HUES64 (cell line): Measurements from ENCODE around the gene CSPG4.
"Not testable (repeated sequence)": the region's sequence is repeated elsewhere in the genome, so short reads cannot be mapped to it uniquely, and the experiment has no call there.

Source experiments
- H3K27ac ChIP-seq: 2 replicates; pipeline ENCODE4 v1.7.0; 2013; ENCODE audit warnings: low read depth, low read length, inconsistent platforms
- H3K27me3 ChIP-seq: 2 replicates; pipeline ENCODE4 v1.6.1; 2013; ENCODE audit warnings: mild to moderate bottlenecking, low read length; ENCODE audit not compliant: insufficient read depth
- H3K36me3 ChIP-seq: 2 replicates; pipeline ENCODE4 v1.6.1; 2013; ENCODE audit warnings: mild to moderate bottlenecking, low read length; ENCODE audit not compliant: insufficient read depth
- H3K4me1 ChIP-seq: 2 replicates; pipeline ENCODE4 v1.6.1; 2013; ENCODE audit warnings: mild to moderate bottlenecking, low read length, moderate library complexity; ENCODE audit not compliant: insufficient read depth
- H3K4me3 ChIP-seq: 2 replicates; pipeline ENCODE4 v1.5.1; 2013; ENCODE audit warnings: mild to moderate bottlenecking, low read length, moderate library complexity
- H3K9ac ChIP-seq: 2 replicates; pipeline ENCODE4 v1.6.1; 2013; ENCODE audit warnings: mild to moderate bottlenecking, low read depth, low read length
- H3K9me3 ChIP-seq: 2 replicates; pipeline ENCODE4 v1.6.1; 2013; ENCODE audit warnings: low read depth, low read length; ENCODE audit not compliant: insufficient read depth
- WGBS: fragments of 150-250, 120-280 bp; methylation state at CpG from one replicate; pipeline ENCODE4 v1.1.7; 2013; ENCODE audit warnings: missing lambda C conversion rate; 5-methylcytosine and 5-hydroxymethylcytosine counted together

Gene CSPG4

DNA sequence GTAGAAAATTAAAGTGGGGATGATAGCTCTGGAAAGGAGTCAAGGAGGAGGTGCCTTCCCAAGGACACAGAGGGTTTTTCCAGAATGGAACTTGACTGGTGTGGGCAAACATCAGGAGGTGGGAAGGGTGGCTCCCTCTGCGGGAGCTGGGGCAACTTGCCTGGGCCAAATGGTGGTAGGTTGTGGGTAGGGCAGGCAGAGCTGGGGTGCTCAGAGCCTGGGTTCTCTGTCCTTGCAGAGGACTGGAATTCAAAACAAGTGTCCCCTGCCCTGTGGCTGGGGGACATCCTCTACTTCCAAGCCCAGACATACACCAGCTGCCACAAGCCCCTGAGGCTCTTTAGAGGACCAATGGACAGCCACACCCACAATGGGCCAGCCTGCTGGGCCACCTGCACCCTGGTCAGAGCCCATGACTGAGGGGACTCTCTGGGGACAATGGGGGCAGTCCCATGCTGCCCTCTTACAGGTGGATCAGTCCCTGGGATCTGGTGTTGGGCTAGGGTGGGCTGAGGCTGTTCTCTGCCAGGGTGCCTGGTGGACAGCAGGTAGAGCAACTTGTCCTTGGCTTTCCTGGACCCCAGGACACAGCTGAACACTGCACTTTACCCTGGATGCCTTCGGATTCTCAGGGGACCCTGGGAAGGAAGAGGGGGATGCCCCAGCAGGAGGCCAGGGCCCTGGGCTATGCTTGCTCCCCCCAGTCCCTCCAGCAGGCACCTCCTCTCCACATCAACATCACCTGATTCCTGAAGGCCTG is 38.6 kb upstream of the CSPG4 start:
- Histone ChIP-seq H3K27me3 (no peaks in the 10 kb centered on the region), H3K9ac (no peak overlapping the region), H3K36me3 (no peaks in the 10 kb centered on the region), H3K4me3 (no peak overlapping the region), H3K4me1 (no peaks in the 10 kb centered on the region), H3K27ac (no peak overlapping the region), H3K9me3 (no peaks in the 10 kb centered on the region)
- 45% methylated on average over 2 of the region's 2 CpGs for WGBS

DNA sequence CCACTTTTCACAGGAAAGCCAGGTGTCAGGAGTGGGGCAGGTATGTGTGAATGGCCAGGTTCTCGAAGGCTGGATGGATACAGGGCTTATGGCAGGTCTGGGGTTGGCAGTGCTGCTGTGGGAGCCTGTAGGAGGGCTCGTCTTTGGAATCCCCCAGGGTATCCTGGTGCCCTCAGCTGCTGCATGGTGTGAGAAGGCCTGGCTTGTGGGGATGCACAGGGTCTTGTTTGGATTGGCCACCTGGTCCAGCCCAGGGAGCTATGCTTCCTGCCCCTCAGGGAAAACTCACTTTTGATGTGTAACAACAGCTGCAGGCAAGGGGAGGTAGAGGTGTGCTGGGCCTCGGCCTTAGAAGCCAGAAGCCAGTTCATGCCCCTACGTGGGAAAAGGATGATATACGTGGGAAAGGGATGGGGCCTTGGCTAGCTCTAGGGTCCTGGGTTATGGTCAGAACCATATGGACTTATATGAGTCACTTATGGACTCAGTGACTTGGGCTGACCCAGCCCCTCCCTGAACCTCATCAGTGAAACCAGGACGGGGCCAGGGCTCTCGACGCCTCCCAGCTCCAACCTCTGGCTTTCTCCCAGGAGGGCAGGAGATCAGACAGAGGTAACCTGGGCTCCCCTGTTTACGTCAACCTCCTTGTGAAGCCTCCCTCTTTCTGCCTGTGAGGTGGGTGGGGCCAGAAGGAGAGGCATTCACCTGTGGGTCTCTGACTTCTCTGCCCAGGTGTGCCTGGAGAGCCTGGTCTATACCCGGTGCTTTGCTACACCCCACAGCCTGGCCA is 37.8 kb upstream of the CSPG4 start:
- no peak overlapping the region for H3K4me3 ChIP-seq
- WGBS, result 88% methylated on average over 10 of the region's 10 CpGs
- no peak overlapping the region for H3K9ac ChIP-seq
- no peaks in the 10 kb centered on the region for H3K9me3 ChIP-seq
- H3K27me3 ChIP-seq, result no peaks in the 10 kb centered on the region
- no peaks in the 10 kb centered on the region for H3K36me3 ChIP-seq
- H3K27ac ChIP-seq, result no peak overlapping the region
- no peaks in the 10 kb centered on the region for H3K4me1 ChIP-seq

DNA sequence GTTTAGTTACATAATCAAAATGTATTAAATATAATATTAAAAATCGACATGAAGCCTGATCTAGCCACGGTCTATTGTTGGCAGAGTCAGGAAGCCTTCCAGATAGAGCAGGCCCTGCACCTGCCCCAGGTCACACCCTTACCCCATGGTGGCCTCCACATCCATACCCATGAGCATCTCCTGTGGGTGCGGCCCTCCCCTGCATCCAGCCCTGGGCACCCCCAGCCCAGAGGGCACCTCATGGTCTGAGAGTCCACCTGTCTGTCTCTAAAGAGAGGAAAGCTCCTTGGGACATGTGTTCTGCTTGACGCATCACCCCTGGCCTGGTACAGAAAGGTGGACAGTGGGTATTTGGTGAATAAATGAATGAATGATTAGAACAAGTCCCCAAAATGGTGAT is 37.2 kb upstream of the CSPG4 start:
- H3K4me3 ChIP-seq, result no peak overlapping the region
- no peak overlapping the region for H3K27ac ChIP-seq
- no peaks in the 10 kb centered on the region for H3K4me1 ChIP-seq
- WGBS, result 85% methylated on average over 4 of the region's 4 CpGs
- H3K9ac ChIP-seq, result no peak overlapping the region
- H3K9me3 ChIP-seq, result no peaks in the 10 kb centered on the region
- no peaks in the 10 kb centered on the region for H3K27me3 ChIP-seq
- no peaks in the 10 kb centered on the region for H3K36me3 ChIP-seq

- H3K9ac ChIP-seq, result not testable (repeated sequence)
- WGBS, result 90% methylated on average over 5 of the region's 10 CpGs
These were observed 36.2 kb upstream of the CSPG4 start for GRCh38 chr15:75748882-75749281.

DNA sequence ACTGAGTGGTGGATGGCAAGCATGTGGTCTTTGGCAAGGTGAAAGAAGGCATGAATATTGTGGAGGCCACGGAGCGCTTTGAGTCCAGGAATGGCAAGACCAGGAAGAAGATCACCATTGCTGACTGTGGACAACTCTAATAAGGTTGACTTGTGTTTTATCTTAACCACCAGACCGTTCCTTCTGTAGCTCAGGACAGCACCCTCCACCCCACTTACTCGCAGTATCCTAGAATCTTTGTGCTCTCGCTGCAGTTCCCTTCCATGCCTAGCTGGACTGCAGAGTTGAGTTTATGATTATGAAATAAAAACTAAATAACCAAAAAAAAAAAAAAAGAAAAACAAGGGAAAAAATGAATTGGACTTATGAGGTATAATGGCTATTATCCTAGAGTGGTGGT is 34.5 kb upstream of the CSPG4 start:
- H3K36me3 ChIP-seq, H3K9me3 ChIP-seq, H3K27me3 ChIP-seq, H3K4me1 ChIP-seq, H3K27ac ChIP-seq, H3K9ac ChIP-seq, H3K4me3 ChIP-seq: not testable (repeated sequence)
- 96% methylated on average over 5 of the region's 5 CpGs for WGBS

More at GRCh38 chr15:75748882-75749281, 36.2 kb upstream of the CSPG4 start:
- not testable (repeated sequence) for H3K9me3 ChIP-seq, H3K4me1 ChIP-seq, H3K27me3 ChIP-seq, H3K36me3 ChIP-seq, H3K27ac ChIP-seq, H3K4me3 ChIP-seq

DNA sequence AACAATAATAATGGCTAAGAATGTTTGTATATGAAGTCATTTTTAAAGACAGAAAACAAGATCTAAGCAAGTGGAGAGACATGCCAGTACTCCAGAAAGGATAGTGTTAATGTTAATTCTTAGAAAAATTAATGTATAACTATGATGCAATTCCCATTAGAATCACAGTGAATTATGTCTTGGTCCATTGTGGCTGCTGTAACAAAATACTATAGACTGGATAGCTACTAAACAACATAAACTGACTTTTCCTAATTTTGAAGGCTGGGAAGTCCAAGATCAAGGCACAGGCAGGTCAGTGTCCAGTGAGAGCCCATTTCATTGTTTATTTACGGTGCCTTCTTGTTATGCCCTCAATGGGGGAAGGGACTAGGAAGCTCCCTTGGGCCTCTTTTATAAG is 32.7 kb upstream of the CSPG4 start:
- Histone ChIP-seq H3K27ac (no peak overlapping the region), H3K4me1 (no peaks in the 10 kb centered on the region), H3K36me3 (no peaks in the 10 kb centered on the region), H3K9me3 (0 out of 2 replicates have a peak, but pooled peaks cover 8% of the 10 kb centered on the region), H3K27me3 (peaks cover 3% of the 10 kb centered on the region; the same call in 1 of the 2 replicates), H3K4me3 (no peak overlapping the region), H3K9ac (no peak overlapping the region)
- WGBS, result 71% methylated on average over 1 of the region's 1 CpG

GRCh38 chr15:75742346-75742745 is 29.7 kb upstream of the CSPG4 start:
- 92% methylated on average over 4 of the region's 4 CpGs for WGBS
- not testable (repeated sequence) for H3K36me3 ChIP-seq, H3K9me3 ChIP-seq, H3K27ac ChIP-seq, H3K9ac ChIP-seq, H3K4me3 ChIP-seq, H3K4me1 ChIP-seq
- peaks cover 26% of the 10 kb centered on the region for H3K27me3 ChIP-seq

DNA sequence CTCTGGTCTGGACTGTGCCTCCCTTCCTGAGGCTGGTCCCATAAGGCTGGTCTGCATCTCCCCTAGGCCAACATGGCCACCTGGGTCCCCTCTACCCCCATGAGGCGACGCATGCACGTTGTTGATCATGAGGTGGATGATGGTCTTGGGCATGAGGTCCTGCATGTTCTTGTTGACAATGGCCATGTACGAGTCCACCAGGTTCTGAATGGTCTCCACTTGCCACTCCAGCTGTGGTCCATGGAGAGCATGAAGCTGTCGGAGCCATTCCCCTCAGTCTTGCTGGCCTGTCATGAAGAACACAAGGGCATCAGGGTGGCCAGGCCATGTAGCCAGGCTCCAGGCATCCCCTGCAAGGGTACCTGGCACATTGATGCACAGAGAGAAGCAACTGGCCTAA is 27.1 kb upstream of the CSPG4 start:
- WGBS, result 97% methylated on average over 5 of the region's 5 CpGs
- 0 out of 2 replicates have a peak, but pooled peaks cover 8% of the 10 kb centered on the region for H3K9me3 ChIP-seq
- H3K4me3 ChIP-seq, result no peak overlapping the region
- H3K27ac ChIP-seq, result no peak overlapping the region
- no peak overlapping the region for H3K9ac ChIP-seq
- H3K27me3 ChIP-seq, result peaks cover 26% of the 10 kb centered on the region
- H3K4me1 ChIP-seq, result no peaks in the 10 kb centered on the region
- H3K36me3 ChIP-seq, result no peaks in the 10 kb centered on the region

- peak overlapping the region; percentile 78 for H3K4me3 ChIP-seq
- 19% methylated on average over 54 of the region's 54 CpGs for WGBS
- H3K9ac ChIP-seq, result peak overlapping the region; percentile 26; the same call in 1 of the 2 replicates
- 0 out of 2 replicates have a peak, but pooled peaks cover 8% of the 10 kb centered on the region for H3K9me3 ChIP-seq
- no peaks in the 10 kb centered on the region for H3K36me3 ChIP-seq
- H3K27ac ChIP-seq, result no peak overlapping the region
- no peaks in the 10 kb centered on the region for H3K4me1 ChIP-seq
- H3K27me3 ChIP-seq, result peaks cover 26% of the 10 kb centered on the region
These were observed 26.1 kb upstream of the CSPG4 start for GRCh38 chr15:75738647-75739325.

GRCh38 chr15:75738014-75738646 is 25.5 kb upstream of the CSPG4 start:
- Histone ChIP-seq H3K9me3 (0 out of 2 replicates have a peak, but pooled peaks cover 4% of the 10 kb centered on the region), H3K27me3 (peaks cover 26% of the 10 kb centered on the region), H3K36me3 (no peaks in the 10 kb centered on the region), H3K9ac (peak overlapping the region; percentile 43; the same call in 1 of the 2 replicates), H3K4me1 (no peaks in the 10 kb centered on the region), H3K4me3 (peak overlapping the region; percentile 78), H3K27ac (no peak overlapping the region)
- WGBS, result 2% methylated on average over 47 of the region's 47 CpGs
